HEK293 (cell line): ENCODE data around the gene ADAMTS14.

Experiments used
- CTCF ChIA-PET: fragments of 350-600 bp; formaldehyde crosslinking; extraction: SDS; loops from one replicate; lab custom pipeline; 2021; ENCODE audit warnings: antibody characterized with exemption; lab: Yijun Ruan, JAX
- POLR2A ChIA-PET: fragments of 300-600 bp; formaldehyde crosslinking; extraction: SDS; loops from one replicate; lab custom pipeline; 2020; ENCODE audit warnings: antibody characterized with exemption, inconsistent platforms; lab: Yijun Ruan, JAX
- H3K27ac ChIP-seq: fragments of 200-500 bp; sonication (Bioruptor generic); 2 replicates; pipeline ENCODE4 v1.5.1; 2014; ENCODE audit warnings: low read depth, low read length, control low read depth, inconsistent platforms; ENCODE audit errors: extremely low read depth
- H3K36me3 ChIP-seq, 2 experiments: fragments of 200-500 bp in 1 of 2; sonication (Bioruptor generic) in 1 of 2; 1 replicate in 1 of 2; 2 replicates in 1 of 2; pipeline ENCODE4 v1.5.1; 2014 to 2017; ENCODE audit warnings: inconsistent platforms in 2 of 2, low read length in 2 of 2; ENCODE audit not compliant: control insufficient read depth in 2 of 2, insufficient read depth in 1 of 2
- H3K4me1 ChIP-seq: fragments of 200-500 bp; sonication (Bioruptor generic); 2 replicates; pipeline ENCODE4 v1.5.1; 2014; ENCODE audit warnings: mild to moderate bottlenecking, low read length, inconsistent platforms; ENCODE audit not compliant: control insufficient read depth, insufficient read depth
- H3K4me3 ChIP-seq: 2 replicates; pipeline ENCODE4 v1.5.1; 2011; ENCODE audit warnings: low read depth, mild to moderate bottlenecking, control low read depth, low read length, moderate library complexity
- H3K9me3 ChIP-seq: fragments of 200-500 bp; sonication (Bioruptor generic); 2 replicates; pipeline ENCODE4 v1.5.1; 2014; ENCODE audit warnings: low read depth, low read length, inconsistent platforms; ENCODE audit not compliant: control insufficient read depth, insufficient read depth
- EGR2 ChIP-seq: fragments of 450-650 bp; formaldehyde crosslinking; IDR thresholded peaks from 2 replicates; pipeline ENCODE4 v1.5.1; 2016; ENCODE audit warnings: low read depth, missing biosample characterization, missing genetic modification characterization
- KLF17 ChIP-seq: fragments of 450-650 bp; formaldehyde crosslinking; IDR thresholded peaks from 2 replicates; pipeline ENCODE4 v1.5.1; 2016; ENCODE audit warnings: missing biosample characterization, missing genetic modification characterization
- MEIS1 ChIP-seq: sonication (generic); formaldehyde crosslinking; IDR thresholded peaks from 2 replicates; pipeline ENCODE4 v1.8.1; 2022; ENCODE audit warnings: missing genetic modification reagents, mild to moderate bottlenecking, borderline replicate concordance
- SCRT1 ChIP-seq: fragments of 450-650 bp; formaldehyde crosslinking; IDR thresholded peaks from 2 replicates; pipeline ENCODE4 v1.5.1; 2016; ENCODE audit warnings: missing biosample characterization, missing genetic modification characterization, borderline replicate concordance
- TCF7L2 ChIP-seq: IDR thresholded peaks from 2 replicates; pipeline ENCODE4 v1.6.1; 2011; ENCODE audit warnings: low read depth, mild to moderate bottlenecking, inconsistent platforms, low read length, moderate library complexity, borderline replicate concordance
- ZBTB7A ChIP-seq: fragments of 450-650 bp; formaldehyde crosslinking; IDR thresholded peaks from 2 replicates; pipeline ENCODE4 v1.5.1; 2016; ENCODE audit warnings: low read depth, missing biosample characterization, missing genetic modification characterization
- ZFHX2 ChIP-seq: fragments of 450-650 bp; formaldehyde crosslinking; conservative IDR thresholded peaks from 2 replicates; pipeline ENCODE4 v1.5.1; 2016; ENCODE audit warnings: missing biosample characterization, missing genetic modification characterization
- ZNF121 ChIP-seq: fragments of 450-650 bp; formaldehyde crosslinking; IDR thresholded peaks from 2 replicates; pipeline ENCODE4 v1.5.1; 2016; ENCODE audit warnings: missing biosample characterization, missing genetic modification characterization
- ZNF223 ChIP-seq: fragments of 450-650 bp; formaldehyde crosslinking; IDR thresholded peaks from 2 replicates; pipeline ENCODE4 v1.5.1; 2016; ENCODE audit warnings: missing biosample characterization, missing genetic modification characterization
- ZNF426 ChIP-seq: fragments of 450-650 bp; formaldehyde crosslinking; IDR thresholded peaks from 2 replicates; pipeline ENCODE4 v1.5.1; 2017; ENCODE audit warnings: missing biosample characterization, missing genetic modification characterization, mild to moderate bottlenecking, inconsistent platforms, moderate library complexity
- ZNF433 ChIP-seq: fragments of 450-650 bp; formaldehyde crosslinking; IDR thresholded peaks from 2 replicates; pipeline ENCODE4 v1.5.1; 2016; ENCODE audit warnings: missing biosample characterization, missing genetic modification characterization, low read depth
- ZNF513 ChIP-seq: fragments of 450-650 bp; IDR thresholded peaks from 2 replicates; pipeline ENCODE4 v1.5.1; 2018; ENCODE audit warnings: missing biosample characterization, missing genetic modification characterization
- ZNF529 ChIP-seq: fragments of 450-650 bp; formaldehyde crosslinking; IDR thresholded peaks from 2 replicates; pipeline ENCODE4 v1.5.1; 2017; ENCODE audit warnings: missing genetic modification characterization, missing biosample characterization; ENCODE audit not compliant: insufficient replicate concordance
- ZNF623 ChIP-seq: fragments of 450-650 bp; formaldehyde crosslinking; IDR thresholded peaks from 2 replicates; pipeline ENCODE4 v1.5.1; 2016; ENCODE audit warnings: missing biosample characterization, missing genetic modification characterization
- ZNF660 ChIP-seq: fragments of 450-650 bp; IDR thresholded peaks from 2 replicates; pipeline ENCODE4 v1.5.1; 2018; ENCODE audit warnings: missing biosample characterization, mild to moderate bottlenecking, missing genetic modification characterization
- ZNF670 ChIP-seq: fragments of 450-650 bp; formaldehyde crosslinking; IDR thresholded peaks from 2 replicates; pipeline ENCODE4 v1.5.1; 2016; ENCODE audit warnings: missing biosample characterization, missing genetic modification characterization, low read depth
- ZNF707 ChIP-seq: fragments of 450-650 bp; formaldehyde crosslinking; IDR thresholded peaks from 2 replicates; pipeline ENCODE4 v1.5.1; 2016; ENCODE audit warnings: missing biosample characterization, missing genetic modification characterization
- ZXDB ChIP-seq: fragments of 450-650 bp; formaldehyde crosslinking; IDR thresholded peaks from 2 replicates; pipeline ENCODE4 v1.5.1; 2016; ENCODE audit warnings: missing biosample characterization, missing genetic modification characterization
- TF ChIP-seq, protein P1 (sequence below): fragments of 450-650 bp; formaldehyde crosslinking; optimal IDR thresholded peaks from 2 replicates; pipeline ENCODE3; 2016; ENCODE audit warnings: missing biosample characterization, mild to moderate bottlenecking, missing genetic modification characterization

Gene ADAMTS14

DNA sequence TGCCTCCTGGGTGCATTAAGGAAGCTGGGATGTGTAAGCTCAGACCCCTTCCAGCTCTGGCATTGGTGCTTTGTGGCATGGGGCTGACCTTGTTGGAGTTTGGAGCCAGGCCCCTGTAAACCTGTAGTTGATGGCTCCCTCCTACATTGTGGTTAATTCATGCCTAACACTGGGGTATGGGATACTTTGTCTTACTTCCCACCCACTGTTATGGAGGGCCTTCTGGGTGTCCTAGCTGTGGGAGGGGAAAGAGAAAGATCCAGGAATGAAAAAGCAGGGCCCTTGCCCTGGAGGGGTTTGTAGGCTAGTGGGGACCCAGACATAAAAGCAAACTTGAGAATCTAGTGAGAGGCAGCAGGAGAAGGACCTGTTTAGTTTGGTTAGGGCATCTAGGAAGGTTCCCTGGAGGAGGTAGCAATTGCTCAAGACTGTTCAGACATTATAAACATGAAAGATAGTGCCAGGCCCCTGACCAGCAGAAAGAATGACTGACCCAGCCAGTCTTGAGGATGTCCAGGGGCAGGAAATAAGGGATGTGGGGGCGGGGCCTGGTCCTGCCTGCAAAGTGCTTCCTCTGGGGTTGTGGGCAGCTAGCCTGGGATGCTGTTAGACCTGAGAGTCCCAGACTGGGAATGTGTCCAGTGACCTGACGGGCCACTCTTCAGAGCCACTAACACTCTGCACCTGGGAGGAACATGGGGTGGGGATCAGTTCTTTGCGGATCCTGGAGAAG lies 6.6 kb downstream of the ADAMTS14 start:
- no peak overlapping the region for H3K27ac ChIP-seq
- H3K9me3 ChIP-seq, result no peaks in the 10 kb centered on the region
- H3K4me1 ChIP-seq, result no peaks in the 10 kb centered on the region
- CTCF ChIA-PET, result no interaction called here
- peak; percentile 62 for TF ChIP-seq ZFHX2 (tag by site-specific recombination)
- peak; percentile 74 for TF ChIP-seq EGR2 (tag by site-specific recombination)
- TF ChIP-seq ZNF513, result no peak
- POLR2A ChIA-PET, result no interaction called here
- H3K36me3 ChIP-seq, result no peaks in the 10 kb centered on the region
- H3K4me3 ChIP-seq, result no peak overlapping the region

DNA sequence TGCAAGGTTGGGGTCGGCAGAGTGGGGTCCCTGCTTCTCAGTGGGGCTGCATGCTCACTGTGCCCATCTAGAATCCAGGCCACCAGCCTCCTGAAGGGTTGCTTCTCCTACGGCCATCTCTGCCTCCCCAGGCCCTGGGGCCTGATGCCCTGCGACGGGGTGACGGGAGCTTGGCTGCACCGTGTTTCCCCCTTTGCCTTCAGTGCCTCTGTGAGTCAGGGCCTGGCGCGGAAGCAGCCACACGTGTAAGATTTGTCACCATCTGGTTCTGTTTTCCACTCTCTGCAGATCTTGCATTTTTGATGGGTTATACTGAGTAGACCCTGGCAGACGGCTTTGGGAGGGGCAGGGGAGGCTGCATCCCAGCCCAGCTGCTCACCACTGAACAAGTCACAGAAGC lies 7.2 kb downstream of the ADAMTS14 start:
- Histone ChIP-seq H3K36me3 (no peaks in the 10 kb centered on the region), H3K4me1 (no peaks in the 10 kb centered on the region), H3K9me3 (no peaks in the 10 kb centered on the region), H3K27ac (no peak overlapping the region), H3K4me3 (no peak overlapping the region)
- CTCF ChIA-PET, result no interaction called here
- POLR2A ChIA-PET, result no interaction called here
- TF ChIP-seq ZNF707 (tag by site-specific recombination) (no peak), MEIS1 (no peak), ZNF433 (tag by site-specific recombination) (no peak), ZNF223 (tag by site-specific recombination) (no peak), ZNF670 (tag by site-specific recombination) (no peak), ZNF426 (tag by site-specific recombination) (no peak), ZNF529 (no peak), ZNF121 (tag by site-specific recombination) (no peak), SCRT1 (no peak), ZNF660 (no peak), ZXDB (tag by site-specific recombination) (no peak), TCF7L2 (no peak), KLF17 (tag by site-specific recombination) (no peak), ZBTB7A (tag by site-specific recombination) (no peak), ZNF623 (no peak)
- TF ChIP-seq, protein P1, sequence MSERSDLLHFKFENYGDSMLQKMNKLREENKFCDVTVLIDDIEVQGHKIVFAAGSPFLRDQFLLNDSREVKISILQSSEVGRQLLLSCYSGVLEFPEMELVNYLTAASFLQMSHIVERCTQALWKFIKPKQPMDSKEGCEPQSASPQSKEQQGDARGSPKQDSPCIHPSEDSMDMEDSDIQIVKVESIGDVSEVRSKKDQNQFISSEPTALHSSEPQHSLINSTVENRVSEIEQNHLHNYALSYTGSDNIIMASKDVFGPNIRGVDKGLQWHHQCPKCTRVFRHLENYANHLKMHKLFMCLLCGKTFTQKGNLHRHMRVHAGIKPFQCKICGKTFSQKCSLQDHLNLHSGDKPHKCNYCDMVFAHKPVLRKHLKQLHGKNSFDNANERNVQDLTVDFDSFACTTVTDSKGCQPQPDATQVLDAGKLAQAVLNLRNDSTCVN (tag by site-specific recombination), result no peak
